Measurements from ENCODE around the gene GRHL3.
A peak's percentile ranks its signal among the peaks of the same experiment; 100 is the strongest.

Gene GRHL3

GRCh38 chr1:24345334-24345733 lies 26.2 kb downstream of the GRHL3 start:
- ATAC-seq (replicated peaks) (no peak), DNase-seq (no peak)
- Mint-ChIP-seq H3K27me3 (peaks cover 0 to 56% of the 10 kb centered on the region in 2 donors), H3K36me3 (ENCODE audit: insufficient read depth) (no peaks in the 10 kb centered on the region), H3K9me3 (no peaks in the 10 kb centered on the region), H3K4me1 (ENCODE audit: low read depth in 2 of 2) (peaks cover 0 to 1% of the 10 kb centered on the region in 2 donors), H3K27ac (peak overlapping the region in 1 of 2 donors; percentile 33), H3K4me3 (no peak overlapping the region)

DNA sequence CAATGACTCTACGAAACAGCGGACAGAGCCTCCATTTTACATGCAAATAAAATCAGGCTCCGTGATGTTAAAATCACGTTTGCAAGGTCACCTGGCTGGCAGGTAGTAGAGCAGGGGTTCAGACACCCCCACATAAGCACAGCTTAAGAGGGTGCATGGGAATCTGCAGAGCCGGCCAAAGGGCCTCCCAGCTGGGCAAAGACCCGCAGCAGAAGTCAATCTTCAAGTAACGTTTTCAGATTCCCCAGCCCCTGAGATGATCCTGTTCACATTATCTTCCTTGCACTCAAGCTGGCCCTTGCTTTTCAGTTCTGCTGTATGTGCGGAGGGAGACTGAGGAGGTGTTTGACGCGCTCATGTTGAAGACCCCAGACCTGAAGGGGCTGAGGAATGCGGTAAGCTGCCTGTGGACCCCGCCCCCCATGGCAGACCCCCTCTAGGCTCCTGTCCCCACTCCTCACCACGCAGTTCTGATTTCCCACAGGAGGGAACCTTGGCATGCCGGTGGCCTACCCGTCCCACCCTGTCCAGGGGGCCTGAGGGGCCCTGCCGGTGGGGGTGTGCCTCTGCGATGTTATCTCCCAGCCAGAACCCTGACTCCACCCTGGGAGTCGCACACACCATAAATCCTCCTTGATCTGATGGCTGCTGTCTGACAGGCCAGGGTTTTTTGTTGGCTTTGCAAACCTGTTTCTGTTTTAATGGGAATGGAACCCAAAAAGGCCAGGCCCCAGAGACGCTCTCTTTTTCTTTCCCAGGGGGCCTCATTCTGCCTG lies 28.2 kb downstream of the GRHL3 start:
- no peak overlapping the region for H3K4me3 Mint-ChIP-seq
- H3K27me3 Mint-ChIP-seq = peaks cover 0 to 48% of the 10 kb centered on the region in 2 donors
- H3K4me1 Mint-ChIP-seq (ENCODE audit: low read depth in 2 of 2) = peaks cover 5 to 12% of the 10 kb centered on the region in 2 donors
- H3K36me3 Mint-ChIP-seq (ENCODE audit: insufficient read depth) = no peaks in the 10 kb centered on the region
- H3K27ac Mint-ChIP-seq = no peak overlapping the region
- H3K9me3 Mint-ChIP-seq = no peaks in the 10 kb centered on the region
- DNase-seq = no peak
- ATAC-seq (replicated peaks) = no peak

GRCh38 chr1:24348196-24348595 lies 29.0 kb downstream of the GRHL3 start:
- Mint-ChIP-seq H3K27ac (no peak overlapping the region), H3K4me1 (ENCODE audit: low read depth in 2 of 2) (peaks cover 5 to 12% of the 10 kb centered on the region in 2 donors), H3K4me3 (no peak overlapping the region), H3K27me3 (peaks cover 0 to 44% of the 10 kb centered on the region in 2 donors), H3K36me3 (ENCODE audit: insufficient read depth) (no peaks in the 10 kb centered on the region), H3K9me3 (no peaks in the 10 kb centered on the region)
- no peak for DNase-seq
- ATAC-seq (replicated peaks) = no peak

- H3K36me3 Mint-ChIP-seq (ENCODE audit: insufficient read depth) = peaks cover 3% of the 10 kb centered on the region
- ATAC-seq (replicated peaks) = no peak
- H3K27ac Mint-ChIP-seq = peak overlapping the region in 1 of 2 donors; percentile 13
- no peaks in the 10 kb centered on the region for H3K9me3 Mint-ChIP-seq
- no peak for DNase-seq
- no peak overlapping the region for H3K4me3 Mint-ChIP-seq
- peaks cover 0 to 38% of the 10 kb centered on the region in 2 donors for H3K27me3 Mint-ChIP-seq
- H3K4me1 Mint-ChIP-seq (ENCODE audit: low read depth in 2 of 2) = peaks cover 5 to 12% of the 10 kb centered on the region in 2 donors
Measured at GRCh38 chr1:24349891-24350290, 30.7 kb downstream of the GRHL3 start.

GRCh38 chr1:24351247-24351646 lies 32.1 kb downstream of the GRHL3 start:
- peaks cover 3% of the 10 kb centered on the region for H3K36me3 Mint-ChIP-seq (ENCODE audit: insufficient read depth)
- no peaks in the 10 kb centered on the region for H3K9me3 Mint-ChIP-seq
- peaks cover 5 to 12% of the 10 kb centered on the region in 2 donors for H3K4me1 Mint-ChIP-seq (ENCODE audit: low read depth in 2 of 2)
- ATAC-seq (replicated peaks) (no peak), DNase-seq (no peak)
- H3K4me3 Mint-ChIP-seq = peak overlapping the region; percentile 28 to 62
- peak overlapping the region; percentile 76 to 90 for H3K27ac Mint-ChIP-seq
- H3K27me3 Mint-ChIP-seq = peaks cover 0 to 24% of the 10 kb centered on the region in 2 donors

GRCh38 chr1:24351918-24352627 lies 32.9 kb downstream of the GRHL3 start:
- no peak for ATAC-seq (replicated peaks)
- DNase-seq = no peak
- Mint-ChIP-seq H3K27me3 (peaks cover 0 to 18% of the 10 kb centered on the region in 2 donors), H3K36me3 (ENCODE audit: insufficient read depth) (peaks cover 6% of the 10 kb centered on the region), H3K4me3 (no peak overlapping the region), H3K4me1 (ENCODE audit: low read depth in 2 of 2) (peaks cover 7 to 12% of the 10 kb centered on the region in 2 donors), H3K27ac (peak overlapping the region in 1 of 2 donors; percentile 41), H3K9me3 (no peaks in the 10 kb centered on the region)

DNA sequence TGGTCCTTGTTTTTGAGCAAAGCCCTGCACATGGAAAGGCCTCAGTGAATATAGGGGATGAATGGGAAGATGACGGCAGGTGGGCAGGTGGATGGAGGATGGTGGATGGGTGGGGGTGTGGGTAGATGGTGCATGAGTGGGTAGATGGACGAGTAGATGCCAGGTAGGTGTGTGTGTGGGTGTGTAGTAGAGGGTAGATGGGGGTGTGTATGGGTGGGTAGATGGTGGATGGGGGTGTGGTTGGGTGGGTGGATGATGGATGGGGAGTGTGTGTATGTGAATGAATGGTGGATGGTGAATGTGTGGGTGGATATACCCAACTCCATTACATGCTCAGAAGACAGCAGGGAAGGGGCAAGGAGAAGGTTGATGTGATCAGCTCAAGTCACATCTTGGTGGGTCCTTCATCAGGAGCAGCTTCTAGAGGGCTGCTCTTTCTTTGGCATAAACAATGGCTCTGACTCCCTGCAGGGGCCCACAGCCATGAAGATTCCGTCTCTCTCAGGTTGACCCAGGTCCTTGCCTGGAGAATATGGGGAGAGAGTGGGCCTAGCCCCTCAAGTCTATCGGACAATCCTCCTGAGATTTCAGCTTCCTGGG lies 34.2 kb downstream of the GRHL3 start:
- ATAC-seq (replicated peaks) (no peak), DNase-seq (no peak)
- Mint-ChIP-seq H3K27me3 (peaks cover 0 to 4% of the 10 kb centered on the region in 2 donors), H3K9me3 (no peaks in the 10 kb centered on the region), H3K4me3 (no peak overlapping the region), H3K36me3 (ENCODE audit: insufficient read depth) (peaks cover 10% of the 10 kb centered on the region), H3K27ac (peak overlapping the region in 1 of 2 donors; percentile 44), H3K4me1 (ENCODE audit: low read depth in 2 of 2) (peaks cover 7 to 12% of the 10 kb centered on the region in 2 donors)

DNA sequence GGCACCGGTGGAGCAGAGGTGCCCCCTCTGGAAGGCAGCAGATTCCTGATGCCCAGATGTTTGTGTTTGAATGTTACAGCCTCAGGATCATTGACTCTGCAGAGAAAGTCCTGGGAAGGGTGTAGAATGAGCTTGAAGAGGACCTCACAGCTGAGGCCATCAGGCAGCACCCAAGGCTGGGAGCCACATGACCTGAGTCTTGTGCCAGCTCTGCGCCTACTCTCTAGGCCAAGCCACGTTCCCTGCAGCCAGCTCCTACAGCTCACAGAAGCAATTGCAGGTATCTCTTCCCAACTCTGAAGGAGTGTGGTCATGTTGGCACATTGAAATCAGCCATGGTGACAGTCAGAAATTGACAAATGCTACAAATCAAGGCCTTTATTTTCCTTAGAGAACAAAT lies 36.3 kb downstream of the GRHL3 start:
- no peaks in the 10 kb centered on the region for H3K9me3 Mint-ChIP-seq
- no peak for DNase-seq
- H3K36me3 Mint-ChIP-seq (ENCODE audit: insufficient read depth) = peaks cover 10% of the 10 kb centered on the region
- no peak for ATAC-seq (replicated peaks)
- H3K4me3 Mint-ChIP-seq = no peak overlapping the region
- no peaks in the 10 kb centered on the region for H3K27me3 Mint-ChIP-seq
- no peak overlapping the region for H3K27ac Mint-ChIP-seq
- peaks cover 7 to 9% of the 10 kb centered on the region in 2 donors for H3K4me1 Mint-ChIP-seq (ENCODE audit: low read depth in 2 of 2)

DNA sequence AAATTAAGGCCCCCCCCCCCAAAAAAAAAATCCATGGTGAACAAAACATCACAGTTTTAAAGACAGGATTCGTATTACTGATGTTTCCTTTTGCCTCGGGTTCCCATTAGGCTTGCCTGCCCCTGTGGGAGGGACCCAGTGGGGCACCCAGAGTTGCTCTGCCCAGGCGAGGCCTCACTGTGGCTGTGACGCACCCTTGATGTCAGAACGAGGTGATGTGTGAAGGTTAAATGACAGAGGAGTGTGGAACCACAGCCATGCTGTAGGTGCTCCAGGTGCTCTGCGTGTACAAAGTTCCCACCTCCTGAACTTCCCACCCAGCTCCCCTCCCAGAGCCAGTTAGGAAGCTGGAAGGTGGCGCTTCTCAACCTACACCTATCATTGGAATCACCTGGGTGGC lies 37.9 kb downstream of the GRHL3 start:
- Mint-ChIP-seq H3K4me3 (no peak overlapping the region), H3K4me1 (ENCODE audit: low read depth in 2 of 2) (peaks cover 0 to 2% of the 10 kb centered on the region in 2 donors), H3K27ac (peak overlapping the region in 1 of 2 donors; percentile 60), H3K9me3 (no peaks in the 10 kb centered on the region), H3K27me3 (no peaks in the 10 kb centered on the region), H3K36me3 (ENCODE audit: insufficient read depth) (peaks cover 10% of the 10 kb centered on the region)
- DNase-seq = no peak
- ATAC-seq (replicated peaks) = no peak

GRCh38 chr1:24360681-24361080 lies 41.5 kb downstream of the GRHL3 start:
- Mint-ChIP-seq H3K27me3 (no peaks in the 10 kb centered on the region), H3K4me1 (ENCODE audit: low read depth in 2 of 2) (peaks cover 0 to 3% of the 10 kb centered on the region in 2 donors), H3K36me3 (ENCODE audit: insufficient read depth) (peaks cover 7% of the 10 kb centered on the region), H3K4me3 (no peak overlapping the region), H3K27ac (no peak overlapping the region), H3K9me3 (no peaks in the 10 kb centered on the region)
- DNase-seq (no peak), ATAC-seq (replicated peaks) (no peak)

DNA sequence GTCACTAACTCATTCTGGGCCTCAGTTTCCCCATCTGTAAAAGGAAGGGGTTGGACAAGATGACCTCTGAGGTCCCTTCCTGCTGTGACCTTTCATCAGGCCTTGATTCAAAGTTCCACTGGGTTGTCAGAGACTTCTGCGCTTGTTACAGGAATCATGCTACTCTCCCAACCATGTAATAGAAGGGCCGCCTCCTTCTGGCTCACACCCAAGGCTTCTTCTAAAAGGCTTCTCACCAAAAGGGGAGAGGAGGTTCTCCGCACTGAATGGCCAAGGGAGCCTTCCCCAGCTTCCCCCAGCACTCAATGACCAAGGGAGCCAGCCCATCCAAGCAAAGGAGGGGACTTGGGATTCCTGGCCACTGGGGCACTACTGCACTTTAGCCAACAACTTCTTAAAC lies 42.7 kb downstream of the GRHL3 start:
- peaks cover 7% of the 10 kb centered on the region for H3K36me3 Mint-ChIP-seq (ENCODE audit: insufficient read depth)

GRCh38 chr1:24362396-24362795 lies 43.2 kb downstream of the GRHL3 start:
- Mint-ChIP-seq H3K9me3 (no peaks in the 10 kb centered on the region), H3K27ac (no peak overlapping the region), H3K4me1 (ENCODE audit: low read depth in 2 of 2) (peaks cover 0 to 2% of the 10 kb centered on the region in 2 donors), H3K36me3 (ENCODE audit: insufficient read depth) (peaks cover 4% of the 10 kb centered on the region), H3K27me3 (no peaks in the 10 kb centered on the region), H3K4me3 (no peak overlapping the region)
- ATAC-seq (replicated peaks) (no peak), DNase-seq (no peak)

More for the DNA sequence above, 42.7 kb downstream of the GRHL3 start:
- Mint-ChIP-seq H3K4me1 (ENCODE audit: low read depth in 2 of 2) (peaks cover 0 to 2% of the 10 kb centered on the region in 2 donors), H3K9me3 (no peaks in the 10 kb centered on the region), H3K27ac (no peak overlapping the region), H3K4me3 (no peak overlapping the region), H3K27me3 (no peaks in the 10 kb centered on the region)
- no peak for ATAC-seq (replicated peaks)
- DNase-seq = no peak

GRCh38 chr1:24362982-24363614 lies 43.9 kb downstream of the GRHL3 start:
- H3K4me3 Mint-ChIP-seq = no peak overlapping the region
- ATAC-seq (replicated peaks) = no peak
- peaks cover 0 to 2% of the 10 kb centered on the region in 2 donors for H3K4me1 Mint-ChIP-seq (ENCODE audit: low read depth in 2 of 2)
- no peaks in the 10 kb centered on the region for H3K9me3 Mint-ChIP-seq
- no peaks in the 10 kb centered on the region for H3K27me3 Mint-ChIP-seq
- no peak overlapping the region for H3K27ac Mint-ChIP-seq
- no peak for DNase-seq
- no peaks in the 10 kb centered on the region for H3K36me3 Mint-ChIP-seq (ENCODE audit: insufficient read depth)

Measured in effector memory CD8-positive, alpha-beta T cell (primary cell).